H1 (cell line): ENCODE results near the gene PRKD1. TPM values are rescaled to one million over a fixed set of nuclear protein-coding genes. Genes with fewer than 3 reads are reported as not detected.

Experiments used
- CTCF ChIA-PET: fragments of 300-600 bp; sonication (Branson Sonifier 250); formaldehyde crosslinking; loops from one replicate; lab custom pipeline; 2021; ENCODE audit not compliant: partially characterized antibody; lab: Charles Lee
- POLR2A ChIA-PET: fragments of 300-600 bp; sonication (Branson Sonifier 250); formaldehyde crosslinking; loops from one replicate; lab custom pipeline; 2021; ENCODE audit warnings: inconsistent platforms; ENCODE audit not compliant: partially characterized antibody; lab: Charles Lee
- DNase-seq, 2 experiments: peaks; one replicate each; pipeline versions ENCODE4 v3.0.0 to v3.0.0-alpha.2; 2010 to 2022; ENCODE audit warnings: low spot score in 2 of 2, low read depth in 1 of 2, mixed read lengths in 1 of 2
- FAIRE-seq: peaks from 2 replicates; lab custom pipeline; 2011; peaks lifted over from hg19 to GRCh38; lab: Jason Lieb, UNC
- H2AFZ ChIP-seq: 2 replicates; pipeline ENCODE4 v1.8.1; 2012; ENCODE audit warnings: low read length, inconsistent platforms
- H2AK5ac ChIP-seq: 2 replicates; pipeline ENCODE4 v1.6.1; 2013; ENCODE audit warnings: low read depth, low read length
- H2BK120ac ChIP-seq: replicated peaks from 2 replicates; pipeline ENCODE3; 2013; ENCODE audit warnings: low read depth, low read length, inconsistent platforms
- H2BK12ac ChIP-seq: 2 replicates; pipeline ENCODE4 v1.6.1; 2013; ENCODE audit warnings: low read depth, low read length
- H2BK15ac ChIP-seq: 2 replicates; pipeline ENCODE4 v1.6.1; 2013; ENCODE audit warnings: low read length
- H2BK20ac ChIP-seq: 2 replicates; pipeline ENCODE4 v1.6.1; 2013; ENCODE audit warnings: low read length
- H2BK5ac ChIP-seq: 2 replicates; pipeline ENCODE4 v1.6.1; 2013; ENCODE audit warnings: low read depth, low read length
- H3K14ac ChIP-seq: 2 replicates; pipeline ENCODE4 v1.6.1; 2013; ENCODE audit warnings: inconsistent platforms; ENCODE audit not compliant: insufficient read length
- H3K18ac ChIP-seq: 2 replicates; pipeline ENCODE4 v1.6.1; 2013; ENCODE audit warnings: low read length; ENCODE audit errors: extremely low read depth
- H3K23ac ChIP-seq: 2 replicates; pipeline ENCODE4 v1.6.1; 2013; ENCODE audit warnings: inconsistent platforms; ENCODE audit not compliant: insufficient read length
- H3K23me2 ChIP-seq: 2 replicates; pipeline ENCODE4 v1.6.1; 2013; ENCODE audit warnings: low read depth, low read length
- H3K27ac ChIP-seq: 2 replicates; pipeline ENCODE4 v1.6.1; 2011; ENCODE audit warnings: low read depth, low read length, inconsistent platforms
- H3K27me3 ChIP-seq, 4 experiments: replicated peaks in 1 of 4; 1 replicate in 1 of 4; 2 replicates in 3 of 4; pipeline versions ENCODE4 v1.6.1 to v1.8.1; 2011 to 2013; ENCODE audit warnings: low read length in 3 of 4, mild to moderate bottlenecking in 3 of 4, inconsistent platforms in 2 of 4, mixed read lengths in 2 of 4, moderate library complexity in 1 of 4; ENCODE audit not compliant: control insufficient read depth in 3 of 4, insufficient read depth in 3 of 4; ENCODE audit errors: extremely low read depth in 1 of 4
- H3K36me3 ChIP-seq, 4 experiments: 2 replicates each; pipeline versions ENCODE4 v1.6.1 to v1.8.1; 2011 to 2013; ENCODE audit warnings: mild to moderate bottlenecking in 4 of 4, low read length in 3 of 4, moderate library complexity in 2 of 4, control low read depth in 1 of 4, inconsistent platforms in 1 of 4; ENCODE audit not compliant: insufficient read depth in 4 of 4, control insufficient read depth in 2 of 4
- H3K4ac ChIP-seq: replicated peaks from 2 replicates; pipeline ENCODE3; 2013; ENCODE audit warnings: low read length, low read depth, mixed read lengths, inconsistent platforms; ENCODE audit not compliant: insufficient read length
- H3K4me1 ChIP-seq, 4 experiments: replicated peaks in 1 of 4; 1 replicate in 1 of 4; 2 replicates in 3 of 4; pipeline versions ENCODE4 v1.6.1 to v1.8.1; 2011 to 2013; ENCODE audit warnings: low read length in 3 of 4, inconsistent platforms in 2 of 4, mixed read lengths in 1 of 4; ENCODE audit not compliant: insufficient read depth in 4 of 4, control insufficient read depth in 3 of 4
- H3K4me2 ChIP-seq, 2 experiments: 2 replicates each; pipeline versions ENCODE4 v1.6.1 to v1.8.1; 2011 to 2013; ENCODE audit warnings: low read depth in 2 of 2, low read length in 2 of 2, control low read depth in 1 of 2, inconsistent platforms in 1 of 2, mild to moderate bottlenecking in 1 of 2; ENCODE audit not compliant: insufficient read depth in 1 of 2
- H3K4me3 ChIP-seq, 4 experiments: fragments of 200-600, 300-600 bp in 1 of 4; sonication (generic), shearing (Covaris generic), sonication (Bioruptor Twin) in 1 of 4; 2 replicates each; pipeline versions ENCODE4 v1.5.1 to v1.8.1; 2011 to 2016; ENCODE audit warnings: low read length in 4 of 4, low read depth in 3 of 4, control low read depth in 2 of 4, inconsistent platforms in 2 of 4, mild to moderate bottlenecking in 2 of 4, mixed read lengths in 1 of 4, moderate library complexity in 1 of 4; ENCODE audit not compliant: insufficient read depth in 2 of 4; ENCODE audit errors: extremely low read depth in 1 of 4
- H3K56ac ChIP-seq: replicated peaks from 2 replicates; pipeline ENCODE3; 2013; ENCODE audit warnings: low read depth, mild to moderate bottlenecking, mixed read lengths, low read length, inconsistent platforms; ENCODE audit not compliant: insufficient read length
- H3K79me1 ChIP-seq: 2 replicates; pipeline ENCODE4 v1.6.1; 2013; ENCODE audit warnings: low read depth, low read length, control low read depth
- H3K79me2 ChIP-seq, 2 experiments: 2 replicates each; pipeline versions ENCODE4 v1.6.1 to v1.8.1; 2012 to 2013; ENCODE audit warnings: low read length in 2 of 2, mild to moderate bottlenecking in 2 of 2, inconsistent platforms in 1 of 2; ENCODE audit not compliant: insufficient read depth in 2 of 2, control insufficient read depth in 1 of 2
- H3K9ac ChIP-seq, 4 experiments: replicated peaks in 1 of 4; 1 replicate in 1 of 4; 2 replicates in 3 of 4; pipeline versions ENCODE4 v1.6.1 to v1.8.1; 2011 to 2013; ENCODE audit warnings: low read depth in 3 of 4, low read length in 3 of 4, control low read depth in 2 of 4, mild to moderate bottlenecking in 2 of 4, moderate library complexity in 2 of 4, inconsistent platforms in 1 of 4; ENCODE audit errors: extremely low read depth in 1 of 4
- H3K9me3 ChIP-seq, 2 experiments: 2 replicates each; pipeline versions ENCODE4 v1.6.1 to v1.8.1; 2012 to 2013; ENCODE audit warnings: mild to moderate bottlenecking in 2 of 2, moderate library complexity in 2 of 2, control low read depth in 1 of 2, inconsistent platforms in 1 of 2, low read depth in 1 of 2, low read length in 1 of 2, mixed read lengths in 1 of 2; ENCODE audit not compliant: insufficient read depth in 2 of 2
- H4K20me1 ChIP-seq, 2 experiments: replicated peaks in 1 of 2; 2 replicates each; pipeline versions ENCODE3 to v1.8.1; 2011 to 2013; ENCODE audit warnings: inconsistent platforms in 2 of 2, low read length in 2 of 2, mild to moderate bottlenecking in 1 of 2; ENCODE audit not compliant: insufficient read depth in 2 of 2, control insufficient read depth in 1 of 2
- H4K5ac ChIP-seq: 2 replicates; pipeline ENCODE4 v1.6.1; 2013; ENCODE audit warnings: low read length, low read depth, mixed read lengths, inconsistent platforms; ENCODE audit not compliant: insufficient read length
- H4K8ac ChIP-seq: 2 replicates; pipeline ENCODE4 v1.8.0; 2013; ENCODE audit warnings: mild to moderate bottlenecking, moderate library complexity, low read length, inconsistent platforms; ENCODE audit not compliant: insufficient read depth; ENCODE audit errors: extremely low read depth
- H4K91ac ChIP-seq: replicated peaks from 2 replicates; pipeline ENCODE3; 2013; ENCODE audit warnings: low read length, mixed read lengths, inconsistent platforms; ENCODE audit not compliant: insufficient read length
- BCL11A ChIP-seq, 2 experiments: IDR thresholded peaks; one replicate each; pipeline ENCODE4 v1.6.1; 2011; ENCODE audit warnings: low read depth in 2 of 2, low read length in 2 of 2, mild to moderate bottlenecking in 2 of 2
- BRCA1 ChIP-seq: IDR thresholded peaks from 2 replicates; pipeline ENCODE4 v1.6.1; 2012; ENCODE audit warnings: low read depth, low read length, improper control_type of control experiment
- RAD21 ChIP-seq, 2 experiments: IDR thresholded peaks in 1 of 2; conservative IDR thresholded peaks in 1 of 2; 2 replicates each; pipeline ENCODE4 v1.6.1; 2011; ENCODE audit warnings: low read depth in 2 of 2, low read length in 2 of 2, improper control_type of control experiment in 1 of 2, inconsistent platforms in 1 of 2, mild to moderate bottlenecking in 1 of 2, moderate library complexity in 1 of 2
- SP2 ChIP-seq: IDR thresholded peaks from 2 replicates; pipeline ENCODE4 v1.6.1; 2012; ENCODE audit warnings: mild to moderate bottlenecking, low read length, inconsistent platforms
- SRF ChIP-seq: IDR thresholded peaks from 2 replicates; pipeline ENCODE4 v1.6.1; 2011; ENCODE audit warnings: mild to moderate bottlenecking, low read depth, low read length, moderate library complexity
- WGBS, 2 experiments: shearing (Covaris generic) in 1 of 2; methylation state at CpG; one replicate each; pipeline versions ENCODE4 v1.1.6 to v1.1.7; 2013 to 2015; ENCODE audit warnings: low lambda C conversion rate in 2 of 2, mixed read lengths in 2 of 2, inconsistent platforms in 1 of 2, low coverage in 1 of 2, missing lambda C conversion rate in 1 of 2; ENCODE audit not compliant: insufficient replicate concordance in 2 of 2, insufficient coverage in 1 of 2, insufficient read length in 1 of 2; ENCODE audit errors: extremely low coverage in 1 of 2, missing lambda C conversion rate in 1 of 2; 5-methylcytosine and 5-hydroxymethylcytosine counted together
- polyA plus RNA-seq, 7 experiments: library from polyadenylated mRNA; depleted of rRNA in 3 of 7; stranded (reverse) in 5 of 7; unstranded in 2 of 7; fragments of >200 nt in 5 of 7; fragments of 200-250 nt in 2 of 7; gene quantifications; 1 replicate in 5 of 7; 2 replicates in 1 of 7; 4 replicates in 1 of 7; pipeline versions ENCODE4 v1.2.1 to v1.2.3, GENCODE V29; 2011 to 2013; ENCODE audit warnings: missing spikeins in 2 of 7, mixed read lengths in 2 of 7
- total RNA-seq: library from RNA; stranded (reverse); fragmentation: NEBNext Ultra II Directional; extraction: Animal tissue kit (Norgen Biotek cat#: 25700); gene quantifications from 2 replicates; pipeline ENCODE4 v1.2.1, GENCODE V29; 2021
- TF ChIP-seq, protein P1 (sequence below), 3 experiments: IDR thresholded peaks; 1 replicate in 2 of 3; 2 replicates in 1 of 3; pipeline versions ENCODE4 v1.5.1 to v1.6.1; 2011; ENCODE audit warnings: low read length in 3 of 3, mild to moderate bottlenecking in 3 of 3, inconsistent platforms in 2 of 3, low read depth in 1 of 3, moderate library complexity in 1 of 3; ENCODE audit not compliant: insufficient read depth in 1 of 3; ENCODE audit errors: control extremely low read depth in 1 of 3

PRKD1 gene
- total and polyA plus RNA-seq, 2 of the 8 experiments (the other 6 are each of a cell fraction or from before 2014, with no cell fraction given), result 3.6 to 6.8 TPM

DNA sequence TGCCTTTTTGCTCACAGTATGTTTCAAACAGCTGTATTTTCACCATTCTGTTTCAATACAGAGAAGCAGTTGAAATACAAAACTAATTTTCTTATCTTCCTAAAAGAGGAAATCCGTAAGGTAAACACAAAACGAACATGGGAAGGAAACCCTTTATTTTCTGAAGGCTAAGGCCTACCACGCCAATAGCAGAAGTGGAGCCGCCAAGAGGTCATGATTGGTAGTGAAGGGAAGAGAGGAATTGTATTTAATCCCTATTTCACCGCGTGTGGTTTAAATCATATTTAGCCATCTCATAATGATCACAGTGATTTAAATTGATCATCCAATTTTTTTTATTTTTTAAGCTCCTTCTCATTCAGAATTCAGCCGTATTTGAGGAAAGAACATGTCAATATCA lies 398.2 kb downstream of the PRKD1 start:
- POLR2A ChIA-PET, result no interaction called here
- Histone ChIP-seq H2AFZ (no peak overlapping the region), H2BK120ac (no peak overlapping the region), H3K79me2 (no peaks in the 10 kb centered on the region)
- TF ChIP-seq RAD21 (IDR thresholded peaks at IDR 0.05 in 1 of 2, conservative IDR thresholded peaks at IDR 0.05 in 1 of 2; ENCODE audit: low read depth in 2 of 2, low read length in 2 of 2) (peak; percentile 55 to 62; a peak in 3 of 4 replicates), SRF (no peak), BCL11A (IDR thresholded peaks at IDR 0.05; ENCODE audit: low read depth in 2 of 2, low read length in 2 of 2) (no peak), SP2 (no peak), BRCA1 (no peak)
- TF ChIP-seq, protein P1, sequence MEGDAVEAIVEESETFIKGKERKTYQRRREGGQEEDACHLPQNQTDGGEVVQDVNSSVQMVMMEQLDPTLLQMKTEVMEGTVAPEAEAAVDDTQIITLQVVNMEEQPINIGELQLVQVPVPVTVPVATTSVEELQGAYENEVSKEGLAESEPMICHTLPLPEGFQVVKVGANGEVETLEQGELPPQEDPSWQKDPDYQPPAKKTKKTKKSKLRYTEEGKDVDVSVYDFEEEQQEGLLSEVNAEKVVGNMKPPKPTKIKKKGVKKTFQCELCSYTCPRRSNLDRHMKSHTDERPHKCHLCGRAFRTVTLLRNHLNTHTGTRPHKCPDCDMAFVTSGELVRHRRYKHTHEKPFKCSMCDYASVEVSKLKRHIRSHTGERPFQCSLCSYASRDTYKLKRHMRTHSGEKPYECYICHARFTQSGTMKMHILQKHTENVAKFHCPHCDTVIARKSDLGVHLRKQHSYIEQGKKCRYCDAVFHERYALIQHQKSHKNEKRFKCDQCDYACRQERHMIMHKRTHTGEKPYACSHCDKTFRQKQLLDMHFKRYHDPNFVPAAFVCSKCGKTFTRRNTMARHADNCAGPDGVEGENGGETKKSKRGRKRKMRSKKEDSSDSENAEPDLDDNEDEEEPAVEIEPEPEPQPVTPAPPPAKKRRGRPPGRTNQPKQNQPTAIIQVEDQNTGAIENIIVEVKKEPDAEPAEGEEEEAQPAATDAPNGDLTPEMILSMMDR (IDR thresholded peaks at IDR 0.05; ENCODE audit: control extremely low read depth in 1 of 3, insufficient read depth in 1 of 3, low read depth in 1 of 3, low read length in 3 of 3), result peak in 2 of 3 experiments; percentile 51 to 62; a peak in 3 of 4 replicates
- TF ChIP-seq, all 59 proteins: peak for 2
- Histone ChIP-seq H3K4ac (no peak overlapping the region), H2BK15ac (no peak overlapping the region), H3K23ac (no peak overlapping the region), H3K4me2 (no peak overlapping the region), H3K79me1 (no peaks in the 10 kb centered on the region), H3K27me3 (no peaks in the 10 kb centered on the region), H4K5ac (no peak overlapping the region), H3K27ac (no peak overlapping the region), H3K4me1 (no peaks in the 10 kb centered on the region; a peak in 1 of 7 replicates), H3K9me3 (no peaks in the 10 kb centered on the region), H2AK5ac (no peak overlapping the region), H2BK12ac (no peak overlapping the region), H3K18ac (no peak overlapping the region), H3K23me2 (no peaks in the 10 kb centered on the region), H2BK20ac (no peak overlapping the region), H4K91ac (no peak overlapping the region), H3K14ac (no peak overlapping the region), H3K56ac (no peak overlapping the region), H4K8ac (no peak overlapping the region), H2BK5ac (no peak overlapping the region), H3K9ac (no peak overlapping the region), H3K36me3 (no peaks in the 10 kb centered on the region), H4K20me1 (no peaks in the 10 kb centered on the region), H3K4me3 (no peak overlapping the region)
- WGBS, 2 experiments, result 42% methylated on average over 7 of the region's 7 CpGs; no CpG with 5 or more reads in 1 of the 2 experiments
- CTCF ChIA-PET, result interaction anchor here (0.6 to 4.0 kb wide), 21 partner anchors 8 to 784 kb away, joined by 3 to 21 read pairs (median 3); no protein-coding TSS in a partner anchor
- no peak for DNase-seq
- FAIRE-seq, result peak; percentile 84
